Testis (tissue), 5 donors: ENCODE measurements around the gene CAMK2D. TPM values are rescaled to one million over a fixed set of nuclear protein-coding genes. Genes with fewer than 3 reads are reported as not detected.
"Not testable (repeated sequence)": the region's sequence is repeated elsewhere in the genome, so short reads cannot be mapped to it uniquely, and the experiment has no call there.

Experiments used
- DNase-seq: peaks from one replicate; pipeline ENCODE4 v3.0.0-alpha.2; 2019
- H3K27ac ChIP-seq, 2 donors: fragments of 200-600 bp; sonication (generic); one replicate each; pipeline ENCODE4 v1.5.1; 2019
- H3K27me3 ChIP-seq: fragments of 200-600 bp; sonication (generic); one replicate; pipeline ENCODE4 v1.5.1; 2019
- H3K36me3 ChIP-seq: fragments of 200-600 bp; sonication (generic); one replicate; pipeline ENCODE4 v1.5.1; 2017; ENCODE audit warnings: low read depth; ENCODE audit errors: missing control alignments
- H3K4me1 ChIP-seq: fragments of 200-600 bp; sonication (generic); one replicate; pipeline ENCODE4 v1.5.1; 2019
- H3K4me3 ChIP-seq, 2 donors: fragments of 200-600 bp; sonication (generic); one replicate each; pipeline ENCODE4 v1.5.1; 2017 to 2019
- H3K9me3 ChIP-seq: fragments of 200-600 bp; sonication (generic); one replicate; pipeline ENCODE4 v1.5.1; 2017
- POLR2A ChIP-seq: fragments of 450-650 bp; IDR thresholded peaks from one replicate; pipeline ENCODE4 v1.6.1; 2017; ENCODE audit warnings: antibody characterized with exemption, mild to moderate bottlenecking, moderate library complexity
- WGBS, 2 donors: methylation state at CpG; one replicate each; pipeline ENCODE4 v1.1.5; 2018; 5-methylcytosine and 5-hydroxymethylcytosine counted together
- intact Hi-C: fragments of 100-400 bp; cut with DNase I; formaldehyde crosslinking; loops from one replicate; pipeline ENCODE4 v1.15.1; 2023; ENCODE audit warnings: low total_unique reads
- long read RNA-seq, 2 donors: transcript quantifications; one replicate each; lab custom pipeline, GENCODE V29; 2026
- polyA plus RNA-seq: library from polyadenylated mRNA; stranded (reverse); fragments of 350-450 nt; fragmentation: Illumina TruSeq; extraction: RNeasy Lipid Tissue Mini Kit (QIAGEN cat#74804); gene quantifications from one replicate; pipeline ENCODE4 v1.2.3, GENCODE V29; 2014; ENCODE audit warnings: low read depth, low replicate concordance; ENCODE audit not compliant: insufficient read depth
- total RNA-seq, 2 donors: library from RNA; depleted of rRNA; stranded (reverse); fragments of >200 nt; gene quantifications; one replicate each; pipeline ENCODE4 v1.2.3, GENCODE V29; 2016
- TF ChIP-seq, protein P1 (sequence below), 3 experiments: fragments of 450-650 bp in 2 of 3; fragments of 200-600 bp in 1 of 3; sonication (generic) in 1 of 3; IDR thresholded peaks; one replicate each; pipeline ENCODE4 v1.5.1; 2016 to 2019; ENCODE audit warnings: antibody characterized with exemption in 3 of 3, mild to moderate bottlenecking in 2 of 3, moderate library complexity in 1 of 3

The CAMK2D gene
- total RNA-seq (10 to 100 TPM; 72.4 to 88.1 TPM), polyA plus RNA-seq (31.2 TPM)
- long read RNA-seq, donor 1, full-length matches to known transcripts: 5 of 5 reads
- long read RNA-seq, donor 1, partial matches to known transcripts: 0 of 5 reads
- long read RNA-seq, donor 1, other reads (novel, unspliced or antisense): 0 of 5 reads
- long read RNA-seq, donor 2, full-length matches to known transcripts: 4 of 4 reads
- long read RNA-seq, donor 2, partial matches to known transcripts: 0 of 4 reads
- long read RNA-seq, donor 2, other reads (novel, unspliced or antisense): 0 of 4 reads

DNA sequence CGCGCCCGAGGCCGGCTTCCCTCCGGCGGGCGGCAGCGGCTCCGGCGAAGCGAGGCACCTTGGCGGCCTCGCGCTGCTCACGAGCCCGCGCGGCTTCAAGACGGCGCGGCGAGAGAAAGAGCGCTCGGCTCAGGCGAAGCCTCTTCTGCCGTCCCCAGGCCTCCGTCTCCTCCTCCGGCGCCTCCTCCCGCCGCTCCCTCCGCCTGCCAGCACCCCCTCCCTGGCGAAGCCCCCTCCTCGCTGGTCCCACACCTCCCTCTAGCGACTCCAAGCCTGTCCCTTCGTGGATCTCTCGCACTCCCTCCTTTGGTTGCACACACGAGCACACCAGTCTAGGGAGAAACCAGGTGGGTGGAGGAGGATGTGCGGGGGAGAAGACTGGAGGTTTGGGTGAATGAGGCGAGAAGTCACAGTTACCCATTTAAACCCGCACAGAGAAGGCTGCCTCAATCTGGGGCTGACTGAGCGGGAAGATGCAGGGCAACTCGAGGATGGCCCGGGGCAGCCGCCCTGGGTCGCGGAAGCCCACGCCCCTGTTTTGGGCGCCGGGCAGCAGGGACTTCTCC, at the start of gene CAMK2D:
Gene CAMK2D (minus strand): TSS at position 119 of the 566 bp plus-strand sequence. CDS start 670 bp downstream, outside the sequence.
- peak; percentile 94 for DNase-seq
- TF ChIP-seq POLR2A: no peak
- TF ChIP-seq, protein P1, sequence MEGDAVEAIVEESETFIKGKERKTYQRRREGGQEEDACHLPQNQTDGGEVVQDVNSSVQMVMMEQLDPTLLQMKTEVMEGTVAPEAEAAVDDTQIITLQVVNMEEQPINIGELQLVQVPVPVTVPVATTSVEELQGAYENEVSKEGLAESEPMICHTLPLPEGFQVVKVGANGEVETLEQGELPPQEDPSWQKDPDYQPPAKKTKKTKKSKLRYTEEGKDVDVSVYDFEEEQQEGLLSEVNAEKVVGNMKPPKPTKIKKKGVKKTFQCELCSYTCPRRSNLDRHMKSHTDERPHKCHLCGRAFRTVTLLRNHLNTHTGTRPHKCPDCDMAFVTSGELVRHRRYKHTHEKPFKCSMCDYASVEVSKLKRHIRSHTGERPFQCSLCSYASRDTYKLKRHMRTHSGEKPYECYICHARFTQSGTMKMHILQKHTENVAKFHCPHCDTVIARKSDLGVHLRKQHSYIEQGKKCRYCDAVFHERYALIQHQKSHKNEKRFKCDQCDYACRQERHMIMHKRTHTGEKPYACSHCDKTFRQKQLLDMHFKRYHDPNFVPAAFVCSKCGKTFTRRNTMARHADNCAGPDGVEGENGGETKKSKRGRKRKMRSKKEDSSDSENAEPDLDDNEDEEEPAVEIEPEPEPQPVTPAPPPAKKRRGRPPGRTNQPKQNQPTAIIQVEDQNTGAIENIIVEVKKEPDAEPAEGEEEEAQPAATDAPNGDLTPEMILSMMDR (IDR thresholded peaks at IDR 0.05): peak; percentile 48 to 62 (median 59)
- Histone ChIP-seq H3K4me3 (peak within 1 kb of the TSS; percentile 86 to 93), H3K36me3 (no peaks in the 10 kb centered on the region), H3K27me3 (no peaks in the 10 kb centered on the region), H3K27ac (peak within 1 kb of the TSS; percentile 97 to 99), H3K9me3 (no peaks in the 10 kb centered on the region), H3K4me1 (no peaks in the 10 kb centered on the region)
- 0 to 1% methylated on average over 23 of the region's 50 CpGs for WGBS, 2 donors
- intact Hi-C loops: loop anchor here (5.0 kb wide), 1 partner anchor 214 kb away; no protein-coding TSS in a partner anchor

DNA sequence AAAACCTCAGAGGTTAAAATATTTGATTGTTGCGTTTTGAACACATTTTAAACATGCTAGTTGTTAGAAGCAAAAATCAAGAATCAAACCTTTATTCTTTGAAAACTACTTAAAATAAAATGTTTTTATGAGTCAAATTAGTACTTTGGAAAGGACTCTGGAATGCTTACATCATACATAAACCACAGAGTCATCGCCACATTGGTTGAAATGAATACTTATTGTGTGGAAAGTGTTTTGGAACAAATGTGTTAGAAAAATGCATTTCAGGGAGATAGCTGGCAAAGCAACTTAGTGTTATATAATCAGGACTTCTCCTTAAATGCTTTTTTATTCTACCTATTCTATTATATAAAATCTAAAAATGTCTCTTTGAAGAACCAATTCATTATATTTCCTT, 49.4 kb upstream of the CAMK2D start:
- intact Hi-C loops: no loop called here
- Histone ChIP-seq H3K4me3 (no peak overlapping the region), H3K9me3 (no peaks in the 10 kb centered on the region), H3K27me3 (no peaks in the 10 kb centered on the region), H3K36me3 (no peaks in the 10 kb centered on the region), H3K4me1 (no peaks in the 10 kb centered on the region), H3K27ac (no peak overlapping the region)
- TF ChIP-seq, protein P1 (IDR thresholded peaks at IDR 0.05): no peak
- TF ChIP-seq POLR2A: no peak
- DNase-seq: no peak
- WGBS, 2 donors: 79 to 93% methylated on average over 2 of the region's 2 CpGs

DNA sequence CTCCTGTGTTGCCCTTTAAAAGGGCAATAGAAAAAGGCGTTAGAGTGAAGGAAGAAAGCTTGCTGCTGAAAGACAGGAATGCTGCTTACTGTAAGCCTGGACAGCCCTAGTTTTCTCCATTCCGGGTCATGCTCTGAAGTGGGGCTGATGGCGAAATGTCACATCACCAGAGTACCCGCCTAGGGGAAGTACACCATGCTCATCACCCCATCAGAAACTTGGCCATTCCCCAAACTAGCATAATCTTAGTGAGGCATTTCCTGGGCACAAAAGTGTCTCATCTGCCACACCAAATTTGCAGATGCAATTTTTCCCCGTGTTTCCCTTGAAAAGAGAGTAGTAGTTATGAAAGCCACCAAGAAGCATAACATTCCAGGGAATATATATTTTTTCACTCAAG, 47.8 kb upstream of the CAMK2D start:
- H3K4me1 ChIP-seq: no peaks in the 10 kb centered on the region
- DNase-seq: peak; percentile 32
- 74 to 75% methylated on average over 5 of the region's 5 CpGs for WGBS, 2 donors
- no peaks in the 10 kb centered on the region for H3K9me3 ChIP-seq
- H3K4me3 ChIP-seq: no peak overlapping the region
- H3K36me3 ChIP-seq: no peaks in the 10 kb centered on the region
- TF ChIP-seq, protein P1 (IDR thresholded peaks at IDR 0.05): no peak
- TF ChIP-seq POLR2A: no peak
- no peak overlapping the region for H3K27ac ChIP-seq
- intact Hi-C loops: no loop called here
- H3K27me3 ChIP-seq: no peaks in the 10 kb centered on the region

DNA sequence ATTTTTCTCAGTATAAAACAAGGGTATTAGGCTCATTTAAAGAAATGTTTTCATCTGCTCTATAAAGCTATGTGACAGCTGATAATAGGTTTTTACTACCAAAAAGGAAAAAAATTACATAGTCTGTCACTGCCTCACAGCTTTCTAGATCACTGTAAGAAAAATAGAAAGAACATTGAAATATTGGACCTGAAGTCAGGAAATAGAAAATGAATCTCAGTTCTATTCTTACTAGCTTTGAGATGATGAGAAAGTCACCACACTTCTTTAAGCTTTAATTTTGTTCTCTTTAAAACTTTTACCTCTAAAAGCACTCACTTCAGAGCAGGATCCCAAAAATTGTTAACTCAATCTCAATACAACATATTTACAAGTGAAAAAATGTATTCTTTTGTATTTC, 45.3 kb upstream of the CAMK2D start:
- TF ChIP-seq, protein P1 (IDR thresholded peaks at IDR 0.05): no peak
- no peak for TF ChIP-seq POLR2A
- Histone ChIP-seq H3K4me3 (no peak overlapping the region), H3K36me3 (no peaks in the 10 kb centered on the region), H3K27me3 (no peaks in the 10 kb centered on the region), H3K27ac (no peak overlapping the region), H3K4me1 (no peaks in the 10 kb centered on the region), H3K9me3 (no peaks in the 10 kb centered on the region)
- no peak for DNase-seq
- intact Hi-C loops: no loop called here

DNA sequence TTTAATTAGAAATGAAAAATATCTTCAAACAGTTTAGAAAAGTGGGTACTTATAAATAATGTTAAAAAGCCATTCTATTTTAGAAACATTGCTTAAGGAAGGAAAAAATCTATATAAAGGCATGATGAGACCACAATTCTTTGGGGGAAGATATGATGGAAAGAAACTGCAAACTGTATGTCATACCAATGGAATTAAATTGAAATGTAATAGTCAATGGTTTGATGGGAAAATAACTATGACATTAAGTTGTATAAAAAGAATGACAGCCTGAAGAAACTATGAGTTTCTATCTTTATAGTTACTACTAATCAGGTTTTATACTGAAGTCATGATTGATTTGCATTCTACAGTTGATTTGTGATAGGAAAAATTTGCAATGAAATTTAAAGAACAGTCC, 40.3 kb upstream of the CAMK2D start:
- H3K27ac ChIP-seq: no peak overlapping the region
- no peaks in the 10 kb centered on the region for H3K4me1 ChIP-seq
- DNase-seq: no peak
- no peaks in the 10 kb centered on the region for H3K9me3 ChIP-seq
- H3K4me3 ChIP-seq: no peak overlapping the region
- no peaks in the 10 kb centered on the region for H3K27me3 ChIP-seq
- intact Hi-C loops: no loop called here
- TF ChIP-seq POLR2A: no peak
- TF ChIP-seq, protein P1 (IDR thresholded peaks at IDR 0.05): no peak
- no peaks in the 10 kb centered on the region for H3K36me3 ChIP-seq

DNA sequence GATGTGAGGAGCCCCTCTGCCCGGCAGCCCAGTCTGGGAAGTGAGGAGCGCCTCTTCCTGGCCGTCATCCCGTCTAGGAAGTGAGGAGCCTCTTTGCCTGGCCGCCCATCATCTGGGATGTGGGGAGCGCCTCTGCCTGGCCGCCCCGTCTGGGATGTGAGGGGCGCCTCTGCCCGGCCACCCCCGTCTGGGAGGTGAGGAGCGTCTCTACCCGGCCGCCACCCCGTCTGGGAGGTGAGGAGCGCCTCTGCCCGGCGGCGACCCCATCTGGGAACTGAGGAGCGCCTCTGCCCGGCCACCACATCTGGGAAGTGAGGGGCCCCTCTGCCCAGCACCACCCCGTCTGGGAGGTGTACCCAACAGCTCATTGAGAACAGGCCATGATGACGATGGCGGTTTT, 34.8 kb upstream of the CAMK2D start:
- H3K9me3 ChIP-seq, H3K36me3 ChIP-seq, H3K27ac ChIP-seq, H3K4me3 ChIP-seq, H3K27me3 ChIP-seq, H3K4me1 ChIP-seq, DNase-seq, intact Hi-C loops: not testable (repeated sequence)
- WGBS, 2 donors: 80 to 82% methylated on average over 8 to 18 of the region's 24 CpGs
